DMS79 treated with DMSO at 0.1 percent for 48 hours (cell line): ENCODE data around the gene OR7G1.
"Not testable (repeated sequence)": the region's sequence is repeated elsewhere in the genome, so short reads cannot be mapped to it uniquely, and the experiment has no call there.

Experiments
- DNase-seq: peaks from one replicate; lab custom pipeline; 2025; lab: John Stamatoyannopoulos, UW

Gene OR7G1

DNA sequence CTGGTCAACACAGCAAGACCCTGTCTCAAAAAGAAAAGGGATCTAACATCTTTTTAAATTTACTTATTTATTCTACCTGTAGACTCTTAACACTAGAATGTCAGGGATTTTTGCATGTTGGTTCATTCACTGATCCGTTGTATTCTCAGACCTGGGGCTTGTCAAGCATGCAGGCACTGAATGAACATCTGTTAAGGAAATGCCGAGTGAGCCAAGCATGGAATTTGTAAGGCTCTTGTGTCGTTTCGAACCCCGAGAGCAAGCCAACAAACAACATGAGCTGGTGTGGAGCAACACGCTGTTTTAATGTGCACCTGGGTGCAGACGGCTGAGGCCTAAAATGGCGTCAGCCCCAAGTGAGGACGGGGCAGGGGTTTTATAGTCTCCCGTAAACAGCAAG, 38.7 kb downstream of the OR7G1 start:
- no peak for DNase-seq

DNA sequence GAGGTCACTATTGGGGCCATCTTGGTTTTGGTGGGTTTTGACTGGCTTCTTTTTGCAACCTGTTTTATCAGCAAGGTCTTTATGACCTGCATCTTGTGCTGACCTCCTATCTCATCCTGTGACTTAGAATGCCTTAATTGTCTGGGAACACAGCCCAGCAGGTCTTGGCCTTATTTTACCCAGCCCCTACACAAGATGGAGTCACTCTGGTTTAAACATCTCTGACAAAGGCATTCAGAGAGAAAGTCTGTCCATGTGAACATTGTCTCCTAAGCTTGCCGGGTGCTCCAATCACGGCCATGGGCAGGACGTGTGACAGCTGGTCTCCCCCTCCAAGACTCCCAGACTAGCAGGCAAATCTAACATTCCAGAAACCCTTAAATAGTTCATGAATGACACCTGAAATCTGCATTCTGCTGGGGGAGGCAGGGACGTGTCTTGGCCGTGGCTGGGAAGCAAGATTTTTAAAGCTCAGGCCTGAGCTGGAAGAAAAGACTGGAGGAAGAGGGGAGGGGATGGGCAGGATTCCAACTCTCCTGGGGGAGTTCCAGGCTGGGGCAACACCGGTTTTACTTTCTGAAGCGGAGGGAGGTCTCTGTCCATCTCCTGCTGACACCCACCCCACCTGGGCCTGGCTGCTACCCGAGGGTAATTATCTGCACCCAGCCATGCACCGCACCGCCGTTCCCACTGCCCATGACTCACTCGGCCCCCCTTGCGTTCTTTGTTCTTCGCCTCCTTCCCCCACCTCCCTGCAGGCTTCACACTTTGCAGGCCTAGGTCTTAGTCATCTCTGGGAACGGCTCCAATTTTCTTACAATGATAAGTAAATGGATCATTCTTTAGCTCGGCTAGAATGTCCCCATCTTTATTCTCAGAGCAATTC, 40.3 kb downstream of the OR7G1 start:
- peak; percentile 70 for DNase-seq

DNA sequence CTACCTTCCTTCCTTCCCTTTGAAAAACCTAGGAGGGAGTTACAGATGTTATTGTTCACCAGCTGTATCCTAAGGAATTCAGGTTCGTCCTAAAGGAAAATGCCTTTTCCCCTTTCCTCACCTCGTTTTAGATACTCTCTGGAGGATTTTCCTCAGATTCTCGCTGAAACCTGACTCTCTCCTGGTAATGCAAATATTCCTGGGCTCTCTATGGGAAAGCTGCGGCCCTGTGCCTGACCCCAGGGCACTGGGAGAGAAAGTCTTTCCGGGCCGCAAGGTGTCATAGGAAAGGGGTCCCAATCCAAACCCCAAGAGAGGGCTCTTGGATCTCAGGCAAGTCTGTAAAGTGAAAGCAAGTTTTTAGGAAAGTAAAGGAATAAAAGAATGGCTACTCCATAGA, 41.8 kb downstream of the OR7G1 start:
- no peak for DNase-seq

DNA sequence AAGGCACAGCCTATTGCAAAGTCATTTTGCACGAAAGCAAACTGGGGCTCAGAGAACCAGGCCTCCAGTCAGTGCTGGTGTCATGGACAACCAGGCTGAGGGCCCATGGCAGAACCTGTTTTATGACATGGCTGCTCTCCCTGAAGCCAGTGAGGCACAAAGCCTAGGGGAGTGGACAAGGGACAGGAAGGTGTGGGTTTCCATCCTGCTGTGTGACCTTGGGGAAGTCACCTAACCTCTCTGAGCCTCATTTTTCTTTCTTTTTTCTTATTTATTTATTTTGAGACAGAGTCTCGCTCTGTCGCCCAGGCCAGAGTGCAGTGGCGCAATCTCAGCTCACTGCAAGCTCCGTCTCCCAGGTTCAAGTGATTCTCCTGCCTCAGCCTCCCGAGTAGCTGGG, 43.8 kb downstream of the OR7G1 start:
- DNase-seq, result not testable (repeated sequence)

DNA sequence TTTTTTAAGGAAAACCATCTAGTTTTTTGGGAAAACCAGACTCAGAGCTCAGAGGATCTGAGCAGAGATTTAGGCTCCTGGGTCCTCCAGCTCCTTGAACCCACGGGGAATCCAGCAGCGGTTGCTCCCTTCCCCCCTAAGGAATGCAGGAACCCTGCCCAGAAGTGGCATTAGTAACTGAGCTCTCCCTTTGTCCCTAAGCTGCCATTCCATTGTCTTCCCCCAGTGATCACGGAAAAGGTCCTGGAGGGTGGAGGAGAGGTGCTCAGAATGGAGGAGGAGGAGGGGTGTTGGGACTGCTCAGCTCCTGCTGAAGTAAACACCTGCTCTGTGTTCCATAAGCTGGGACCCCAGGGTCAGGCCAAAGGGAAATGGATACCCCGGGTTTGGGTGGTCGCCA, 45.5 kb downstream of the OR7G1 start:
- DNase-seq, result no peak

DNA sequence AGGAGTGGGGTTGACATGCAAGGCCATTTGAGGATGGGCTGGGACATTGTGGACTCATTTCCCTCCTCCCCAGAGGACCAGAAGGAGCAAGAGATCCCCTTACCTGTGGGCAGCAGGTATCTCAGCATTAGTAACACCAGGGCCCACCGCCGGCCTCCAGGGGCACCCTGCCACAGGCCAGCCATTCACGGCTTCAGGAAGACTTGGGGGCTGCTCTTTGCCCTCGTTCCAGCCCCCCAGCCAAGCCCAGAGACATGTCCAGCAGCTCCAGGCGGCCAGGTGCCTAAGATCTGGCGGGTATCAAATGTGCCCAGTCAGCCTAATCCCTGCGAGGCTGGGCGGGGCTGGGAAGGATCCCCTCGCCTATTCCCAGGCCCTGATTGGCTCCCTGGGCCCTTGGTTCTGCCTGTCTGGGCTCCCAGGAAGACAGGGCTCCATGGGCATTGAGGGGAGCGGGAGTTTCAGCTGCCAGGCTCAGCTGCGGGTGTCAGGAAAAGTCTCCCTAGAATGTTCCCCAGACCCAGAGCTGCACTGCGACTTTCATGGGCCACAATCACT, 50.0 kb downstream of the OR7G1 start:
- no peak for DNase-seq
